Stimulated activated naive CD8-positive, alpha-beta T cell treated with anti-CD3 and anti-CD28 coated beads, Interleukin-15, Interleukin-2, amounts not matched to agents 100 ng/mL and 50 ng/mL, for 24 hours (primary cell): ENCODE measurements around the gene TSPAN5.

Experiments used
- H3K27ac Mint-ChIP-seq: one replicate; pipeline ENCODE4 v1.8.0; 2021; ENCODE audit warnings: mild to moderate bottlenecking, mixed read lengths
- H3K27me3 Mint-ChIP-seq: one replicate; pipeline ENCODE4 v1.8.0; 2021; ENCODE audit warnings: mixed read lengths
- H3K36me3 Mint-ChIP-seq: one replicate; pipeline ENCODE4 v1.8.0; 2021; ENCODE audit warnings: low read depth, mixed read lengths
- H3K4me1 Mint-ChIP-seq: one replicate; pipeline ENCODE4 v1.8.0; 2021; ENCODE audit warnings: low read depth, mixed read lengths
- H3K4me3 Mint-ChIP-seq: one replicate; pipeline ENCODE4 v1.8.0; 2021; ENCODE audit warnings: mild to moderate bottlenecking, mixed read lengths
- H3K9me3 Mint-ChIP-seq: one replicate; pipeline ENCODE4 v1.8.0; 2021; ENCODE audit warnings: mixed read lengths

TSPAN5 gene

DNA sequence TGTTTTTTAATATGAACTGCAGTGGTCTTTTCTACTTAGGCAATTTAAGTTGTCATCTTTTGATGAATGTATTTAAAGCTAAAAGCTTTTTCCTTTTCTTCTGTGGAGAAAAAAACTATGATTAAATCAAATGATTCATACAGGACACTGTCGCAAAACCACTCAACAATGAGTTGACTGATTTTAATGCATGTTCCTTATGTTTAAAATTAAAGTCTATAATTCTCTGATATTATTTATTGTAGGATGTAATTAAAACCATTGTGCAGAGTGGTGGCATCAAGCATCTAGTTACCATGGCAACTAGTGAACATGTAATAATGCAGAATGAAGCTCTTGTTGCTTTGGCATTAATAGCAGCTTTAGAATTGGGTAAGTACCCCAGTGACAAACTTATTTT is 224.7 kb downstream of the TSPAN5 start:
- Mint-ChIP-seq H3K4me3 (no peak overlapping the region), H3K4me1 (no peaks in the 10 kb centered on the region), H3K27me3 (no peaks in the 10 kb centered on the region), H3K9me3 (no peaks in the 10 kb centered on the region), H3K36me3 (peaks cover 44% of the 10 kb centered on the region), H3K27ac (no peak overlapping the region)

DNA sequence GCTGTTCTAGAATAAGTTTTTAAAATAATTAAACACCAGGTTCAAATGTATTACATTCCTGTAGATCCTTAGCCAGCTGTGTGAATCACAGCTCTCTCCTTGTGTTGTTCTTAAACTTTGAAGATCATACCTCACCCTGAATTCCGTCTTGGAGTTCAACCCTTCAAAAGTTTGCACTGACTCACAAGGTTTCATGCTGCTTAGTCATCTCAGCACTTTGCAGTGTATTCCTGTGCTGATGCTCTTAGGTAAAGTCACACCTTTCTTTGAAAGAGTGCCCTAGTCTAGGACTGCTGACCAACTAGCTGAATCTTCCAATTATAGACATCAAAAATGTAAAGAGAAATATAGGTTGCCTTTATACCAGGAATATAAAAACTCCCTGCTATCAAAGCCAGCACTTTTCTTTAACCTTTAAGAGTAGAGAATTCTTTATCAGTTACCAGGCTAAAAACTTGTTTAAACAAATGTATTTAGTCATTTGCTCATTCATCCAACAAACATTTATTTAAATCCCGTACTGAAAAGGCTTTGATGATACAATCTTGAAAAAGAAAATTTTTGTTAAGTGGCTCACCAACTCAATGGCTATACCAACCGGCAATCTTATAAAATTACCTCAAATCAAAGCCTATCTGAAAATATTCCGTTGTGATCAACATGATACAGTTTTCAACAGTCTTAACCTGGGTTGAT is 227.6 kb downstream of the TSPAN5 start:
- no peaks in the 10 kb centered on the region for H3K27me3 Mint-ChIP-seq
- no peak overlapping the region for H3K4me3 Mint-ChIP-seq
- H3K4me1 Mint-ChIP-seq, result peaks cover 7% of the 10 kb centered on the region
- H3K9me3 Mint-ChIP-seq, result peaks cover 7% of the 10 kb centered on the region
- no peak overlapping the region for H3K27ac Mint-ChIP-seq
- peaks cover 24% of the 10 kb centered on the region for H3K36me3 Mint-ChIP-seq

DNA sequence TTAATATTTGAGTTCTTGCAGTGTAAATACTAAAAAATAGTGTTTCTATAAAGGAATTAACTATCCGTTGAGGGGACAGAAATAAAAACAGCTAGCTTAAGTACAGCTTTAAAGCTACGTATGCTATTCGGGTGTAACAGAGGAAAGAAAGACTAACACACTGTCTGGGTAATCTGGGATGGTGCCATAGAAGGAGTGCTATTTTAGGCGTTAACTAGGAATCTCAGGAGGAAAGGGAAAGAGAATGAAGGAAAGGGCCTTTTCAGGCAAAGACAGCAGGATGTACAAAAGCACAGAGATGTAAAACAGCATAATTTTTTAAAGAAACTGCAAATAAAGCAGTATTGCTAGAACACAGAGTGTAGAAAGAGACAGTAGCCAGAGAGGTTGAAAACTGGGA is 235.4 kb downstream of the TSPAN5 start:
- Mint-ChIP-seq H3K36me3 (peaks cover 49% of the 10 kb centered on the region), H3K4me1 (peaks cover 14% of the 10 kb centered on the region), H3K27me3 (no peaks in the 10 kb centered on the region), H3K27ac (no peak overlapping the region), H3K4me3 (no peak overlapping the region), H3K9me3 (peaks cover 10% of the 10 kb centered on the region)

DNA sequence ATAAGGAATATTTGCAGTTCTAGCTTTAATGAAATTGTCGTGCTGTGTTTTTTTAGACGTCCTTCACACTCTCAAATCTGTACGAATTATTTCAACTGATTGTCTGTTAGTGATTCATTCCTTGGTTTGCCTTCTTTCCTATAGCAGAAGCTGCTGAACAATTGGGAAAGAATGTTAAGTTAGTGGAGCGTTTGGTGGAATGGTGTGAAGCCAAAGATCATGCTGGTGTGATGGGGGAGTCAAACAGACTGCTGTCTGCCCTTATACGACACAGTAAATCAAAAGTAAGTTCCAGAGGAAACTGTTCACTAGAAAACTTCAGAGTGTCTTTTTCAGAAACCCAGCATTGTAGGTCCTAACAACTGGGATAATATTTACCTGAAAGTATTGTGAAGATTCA is 237.3 kb downstream of the TSPAN5 start:
- Mint-ChIP-seq H3K27ac (no peak overlapping the region), H3K9me3 (peaks cover 3% of the 10 kb centered on the region), H3K4me3 (no peak overlapping the region)

More for the DNA sequence above, 237.3 kb downstream of the TSPAN5 start:
- Mint-ChIP-seq H3K36me3 (peaks cover 61% of the 10 kb centered on the region), H3K27me3 (no peaks in the 10 kb centered on the region), H3K4me1 (peaks cover 10% of the 10 kb centered on the region)
